ENCODE results near the gene DBF4B.
A peak's percentile ranks its signal among the peaks of the same experiment; 100 is the strongest.

Gene DBF4B

GRCh38 chr17:44776628-44777393, 68.3 kb downstream of the DBF4B start:
- no peak for DNase-seq (ENCODE audit: low read depth in 2 of 2, low spot score in 1 of 2)

- DNase-seq (ENCODE audit: low read depth in 2 of 2, low spot score in 1 of 2), result no peak
Observed at GRCh38 chr17:44777394-44778348, 69.2 kb downstream of the DBF4B start.

GRCh38 chr17:44778656-44779210, 70.3 kb downstream of the DBF4B start:
- DNase-seq (ENCODE audit: low read depth in 2 of 2, low spot score in 1 of 2), result no peak

GRCh38 chr17:44779211-44780025, 71.0 kb downstream of the DBF4B start:
- DNase-seq (ENCODE audit: low read depth in 2 of 2, low spot score in 1 of 2), result peak; percentile 66 to 72

- DNase-seq (ENCODE audit: low read depth in 2 of 2, low spot score in 1 of 2), result no peak
Observed at GRCh38 chr17:44780161-44780560, 71.7 kb downstream of the DBF4B start.

GRCh38 chr17:44780845-44781480, 72.5 kb downstream of the DBF4B start:
- no peak for DNase-seq (ENCODE audit: low read depth in 2 of 2, low spot score in 1 of 2)

- DNase-seq (ENCODE audit: low read depth in 2 of 2, low spot score in 1 of 2), result no peak
Observed at GRCh38 chr17:44781551-44782325, 73.3 kb downstream of the DBF4B start.

- no peak for DNase-seq (ENCODE audit: low read depth in 2 of 2, low spot score in 1 of 2)
Observed at GRCh38 chr17:44782326-44782850, 73.9 kb downstream of the DBF4B start.

- DNase-seq (ENCODE audit: low read depth in 2 of 2, low spot score in 1 of 2), result no peak
Observed at GRCh38 chr17:44785921-44786320, 77.5 kb downstream of the DBF4B start.

GRCh38 chr17:44786551-44787081, 78.2 kb downstream of the DBF4B start:
- DNase-seq (ENCODE audit: low read depth in 2 of 2, low spot score in 1 of 2), result no peak

GRCh38 chr17:44787271-44787940, 78.9 kb downstream of the DBF4B start:
- no peak for DNase-seq (ENCODE audit: low read depth in 2 of 2, low spot score in 1 of 2)

- DNase-seq (ENCODE audit: low read depth in 2 of 2, low spot score in 1 of 2), result no peak
Observed at GRCh38 chr17:44788139-44788538, 79.7 kb downstream of the DBF4B start.

GRCh38 chr17:44792276-44792675, 83.8 kb downstream of the DBF4B start:
- DNase-seq (ENCODE audit: low read depth in 2 of 2, low spot score in 1 of 2), result no peak

- DNase-seq (ENCODE audit: low read depth in 2 of 2, low spot score in 1 of 2), result no peak
Observed at GRCh38 chr17:44793885-44794842, 85.7 kb downstream of the DBF4B start.

GRCh38 chr17:44794851-44795413, 86.5 kb downstream of the DBF4B start:
- DNase-seq (ENCODE audit: low read depth in 2 of 2, low spot score in 1 of 2), result no peak

- DNase-seq (ENCODE audit: low read depth in 2 of 2, low spot score in 1 of 2), result no peak
Observed at GRCh38 chr17:44795421-44795820, 87.0 kb downstream of the DBF4B start.

GRCh38 chr17:44795928-44796327, 87.5 kb downstream of the DBF4B start:
- no peak for DNase-seq (ENCODE audit: low read depth in 2 of 2, low spot score in 1 of 2)
